Mammary epithelial cell (primary cell): ENCODE data around the gene CUX1.

Source experiments
- CTCF ChIP-seq, 2 donors: IDR thresholded peaks in 1 of 2; conservative IDR thresholded peaks in 1 of 2; 2 replicates each; pipeline ENCODE4 v1.5.1; 2011 to 2012; ENCODE audit warnings: inconsistent platforms in 2 of 2, low read length in 2 of 2, mild to moderate bottlenecking in 2 of 2, control low read depth in 1 of 2, low read depth in 1 of 2; ENCODE audit not compliant: insufficient read depth in 1 of 2; ENCODE audit errors: extremely low read depth in 1 of 2
- EZH2 ChIP-seq: IDR thresholded peaks from 2 replicates; pipeline ENCODE4 v1.6.1; 2012; ENCODE audit warnings: low read length, inconsistent platforms, borderline replicate concordance

- no peak for TF ChIP-seq CTCF (conservative IDR thresholded peaks at IDR 0.05 in 1 of 2, IDR thresholded peaks at IDR 0.05 in 1 of 2; ENCODE audit: extremely low read depth in 1 of 2, insufficient read depth in 1 of 2, low read depth in 1 of 2, low read length in 2 of 2)
- no peak for TF ChIP-seq EZH2
Measured at GRCh38 chr7:102188746-102189145, 371.3 kb downstream of the CUX1 start.
